H1 (cell line): ENCODE results near the gene FOXD2. TPM values are rescaled to one million over a fixed set of nuclear protein-coding genes. Genes with fewer than 3 reads are reported as not detected.

Source experiments
- CTCF ChIA-PET: fragments of 300-600 bp; sonication (Branson Sonifier 250); formaldehyde crosslinking; loops from one replicate; lab custom pipeline; 2021; ENCODE audit not compliant: partially characterized antibody; lab: Charles Lee
- POLR2A ChIA-PET: fragments of 300-600 bp; sonication (Branson Sonifier 250); formaldehyde crosslinking; loops from one replicate; lab custom pipeline; 2021; ENCODE audit warnings: inconsistent platforms; ENCODE audit not compliant: partially characterized antibody; lab: Charles Lee
- DNase-seq, 2 experiments: peaks; one replicate each; pipeline versions ENCODE4 v3.0.0 to v3.0.0-alpha.2; 2010 to 2022; ENCODE audit warnings: low spot score in 2 of 2, low read depth in 1 of 2, mixed read lengths in 1 of 2
- FAIRE-seq: peaks from 2 replicates; lab custom pipeline; 2011; peaks lifted over from hg19 to GRCh38; lab: Jason Lieb, UNC
- H2AFZ ChIP-seq: 2 replicates; pipeline ENCODE4 v1.8.1; 2012; ENCODE audit warnings: low read length, inconsistent platforms
- H2AK5ac ChIP-seq: 2 replicates; pipeline ENCODE4 v1.6.1; 2013; ENCODE audit warnings: low read depth, low read length
- H2BK120ac ChIP-seq: replicated peaks from 2 replicates; pipeline ENCODE3; 2013; ENCODE audit warnings: low read depth, low read length, inconsistent platforms
- H2BK12ac ChIP-seq: 2 replicates; pipeline ENCODE4 v1.6.1; 2013; ENCODE audit warnings: low read depth, low read length
- H2BK15ac ChIP-seq: 2 replicates; pipeline ENCODE4 v1.6.1; 2013; ENCODE audit warnings: low read length
- H2BK20ac ChIP-seq: 2 replicates; pipeline ENCODE4 v1.6.1; 2013; ENCODE audit warnings: low read length
- H2BK5ac ChIP-seq: 2 replicates; pipeline ENCODE4 v1.6.1; 2013; ENCODE audit warnings: low read depth, low read length
- H3K14ac ChIP-seq: 2 replicates; pipeline ENCODE4 v1.6.1; 2013; ENCODE audit warnings: inconsistent platforms; ENCODE audit not compliant: insufficient read length
- H3K18ac ChIP-seq: 2 replicates; pipeline ENCODE4 v1.6.1; 2013; ENCODE audit warnings: low read length; ENCODE audit errors: extremely low read depth
- H3K23ac ChIP-seq: 2 replicates; pipeline ENCODE4 v1.6.1; 2013; ENCODE audit warnings: inconsistent platforms; ENCODE audit not compliant: insufficient read length
- H3K23me2 ChIP-seq: 2 replicates; pipeline ENCODE4 v1.6.1; 2013; ENCODE audit warnings: low read depth, low read length
- H3K27ac ChIP-seq: 2 replicates; pipeline ENCODE4 v1.6.1; 2011; ENCODE audit warnings: low read depth, low read length, inconsistent platforms
- H3K27me3 ChIP-seq, 4 experiments: replicated peaks in 1 of 4; 1 replicate in 1 of 4; 2 replicates in 3 of 4; pipeline versions ENCODE4 v1.6.1 to v1.8.1; 2011 to 2013; ENCODE audit warnings: low read length in 3 of 4, mild to moderate bottlenecking in 3 of 4, inconsistent platforms in 2 of 4, mixed read lengths in 2 of 4, moderate library complexity in 1 of 4; ENCODE audit not compliant: control insufficient read depth in 3 of 4, insufficient read depth in 3 of 4; ENCODE audit errors: extremely low read depth in 1 of 4
- H3K36me3 ChIP-seq, 4 experiments: 2 replicates each; pipeline versions ENCODE4 v1.6.1 to v1.8.1; 2011 to 2013; ENCODE audit warnings: mild to moderate bottlenecking in 4 of 4, low read length in 3 of 4, moderate library complexity in 2 of 4, control low read depth in 1 of 4, inconsistent platforms in 1 of 4; ENCODE audit not compliant: insufficient read depth in 4 of 4, control insufficient read depth in 2 of 4
- H3K4ac ChIP-seq: replicated peaks from 2 replicates; pipeline ENCODE3; 2013; ENCODE audit warnings: low read length, low read depth, mixed read lengths, inconsistent platforms; ENCODE audit not compliant: insufficient read length
- H3K4me1 ChIP-seq, 4 experiments: replicated peaks in 1 of 4; 1 replicate in 1 of 4; 2 replicates in 3 of 4; pipeline versions ENCODE4 v1.6.1 to v1.8.1; 2011 to 2013; ENCODE audit warnings: low read length in 3 of 4, inconsistent platforms in 2 of 4, mixed read lengths in 1 of 4; ENCODE audit not compliant: insufficient read depth in 4 of 4, control insufficient read depth in 3 of 4
- H3K4me2 ChIP-seq, 2 experiments: 2 replicates each; pipeline versions ENCODE4 v1.6.1 to v1.8.1; 2011 to 2013; ENCODE audit warnings: low read depth in 2 of 2, low read length in 2 of 2, control low read depth in 1 of 2, inconsistent platforms in 1 of 2, mild to moderate bottlenecking in 1 of 2; ENCODE audit not compliant: insufficient read depth in 1 of 2
- H3K4me3 ChIP-seq, 4 experiments: fragments of 200-600, 300-600 bp in 1 of 4; sonication (generic), shearing (Covaris generic), sonication (Bioruptor Twin) in 1 of 4; 2 replicates each; pipeline versions ENCODE4 v1.5.1 to v1.8.1; 2011 to 2016; ENCODE audit warnings: low read length in 4 of 4, low read depth in 3 of 4, control low read depth in 2 of 4, inconsistent platforms in 2 of 4, mild to moderate bottlenecking in 2 of 4, mixed read lengths in 1 of 4, moderate library complexity in 1 of 4; ENCODE audit not compliant: insufficient read depth in 2 of 4; ENCODE audit errors: extremely low read depth in 1 of 4
- H3K56ac ChIP-seq: replicated peaks from 2 replicates; pipeline ENCODE3; 2013; ENCODE audit warnings: low read depth, mild to moderate bottlenecking, mixed read lengths, low read length, inconsistent platforms; ENCODE audit not compliant: insufficient read length
- H3K79me1 ChIP-seq: 2 replicates; pipeline ENCODE4 v1.6.1; 2013; ENCODE audit warnings: low read depth, low read length, control low read depth
- H3K79me2 ChIP-seq, 2 experiments: 2 replicates each; pipeline versions ENCODE4 v1.6.1 to v1.8.1; 2012 to 2013; ENCODE audit warnings: low read length in 2 of 2, mild to moderate bottlenecking in 2 of 2, inconsistent platforms in 1 of 2; ENCODE audit not compliant: insufficient read depth in 2 of 2, control insufficient read depth in 1 of 2
- H3K9ac ChIP-seq, 4 experiments: replicated peaks in 1 of 4; 1 replicate in 1 of 4; 2 replicates in 3 of 4; pipeline versions ENCODE4 v1.6.1 to v1.8.1; 2011 to 2013; ENCODE audit warnings: low read depth in 3 of 4, low read length in 3 of 4, control low read depth in 2 of 4, mild to moderate bottlenecking in 2 of 4, moderate library complexity in 2 of 4, inconsistent platforms in 1 of 4; ENCODE audit errors: extremely low read depth in 1 of 4
- H3K9me3 ChIP-seq, 2 experiments: 2 replicates each; pipeline versions ENCODE4 v1.6.1 to v1.8.1; 2012 to 2013; ENCODE audit warnings: mild to moderate bottlenecking in 2 of 2, moderate library complexity in 2 of 2, control low read depth in 1 of 2, inconsistent platforms in 1 of 2, low read depth in 1 of 2, low read length in 1 of 2, mixed read lengths in 1 of 2; ENCODE audit not compliant: insufficient read depth in 2 of 2
- H4K20me1 ChIP-seq, 2 experiments: replicated peaks in 1 of 2; 2 replicates each; pipeline versions ENCODE3 to v1.8.1; 2011 to 2013; ENCODE audit warnings: inconsistent platforms in 2 of 2, low read length in 2 of 2, mild to moderate bottlenecking in 1 of 2; ENCODE audit not compliant: insufficient read depth in 2 of 2, control insufficient read depth in 1 of 2
- H4K5ac ChIP-seq: 2 replicates; pipeline ENCODE4 v1.6.1; 2013; ENCODE audit warnings: low read length, low read depth, mixed read lengths, inconsistent platforms; ENCODE audit not compliant: insufficient read length
- H4K8ac ChIP-seq: 2 replicates; pipeline ENCODE4 v1.8.0; 2013; ENCODE audit warnings: mild to moderate bottlenecking, moderate library complexity, low read length, inconsistent platforms; ENCODE audit not compliant: insufficient read depth; ENCODE audit errors: extremely low read depth
- H4K91ac ChIP-seq: replicated peaks from 2 replicates; pipeline ENCODE3; 2013; ENCODE audit warnings: low read length, mixed read lengths, inconsistent platforms; ENCODE audit not compliant: insufficient read length
- BACH1 ChIP-seq: IDR thresholded peaks from 2 replicates; pipeline ENCODE4 v1.6.1; 2012; ENCODE audit warnings: low read length, improper control_type of control experiment
- BCL11A ChIP-seq, 2 experiments: IDR thresholded peaks; one replicate each; pipeline ENCODE4 v1.6.1; 2011; ENCODE audit warnings: low read depth in 2 of 2, low read length in 2 of 2, mild to moderate bottlenecking in 2 of 2
- GTF2F1 ChIP-seq: IDR thresholded peaks from 2 replicates; pipeline ENCODE4 v1.6.1; 2012; ENCODE audit warnings: low read depth, low read length, improper control_type of control experiment, borderline replicate concordance
- JUN ChIP-seq: IDR thresholded peaks from 2 replicates; pipeline ENCODE4 v1.6.1; 2011; ENCODE audit warnings: low read depth, mild to moderate bottlenecking, improper control_type of control experiment, low read length
- NANOG ChIP-seq: IDR thresholded peaks from 2 replicates; pipeline ENCODE4 v1.6.1; 2011; ENCODE audit warnings: low read length, low read depth, mild to moderate bottlenecking, inconsistent platforms; ENCODE audit not compliant: insufficient read depth, poor library complexity, severe bottlenecking
- NRF1 ChIP-seq: IDR thresholded peaks from 2 replicates; pipeline ENCODE4 v1.6.1; 2011; ENCODE audit warnings: mild to moderate bottlenecking, low read depth, low read length, improper control_type of control experiment
- SIN3A ChIP-seq, 2 experiments: IDR thresholded peaks in 1 of 2; conservative IDR thresholded peaks in 1 of 2; 2 replicates each; pipeline ENCODE4 v1.6.1; 2011 to 2012; ENCODE audit warnings: low read length in 2 of 2, improper control_type of control experiment in 1 of 2, low read depth in 1 of 2, mild to moderate bottlenecking in 1 of 2
- SIRT6 ChIP-seq: IDR thresholded peaks from one replicate; pipeline ENCODE4 v1.7.1; 2012; ENCODE audit warnings: low read length, inconsistent platforms
- SRF ChIP-seq: IDR thresholded peaks from 2 replicates; pipeline ENCODE4 v1.6.1; 2011; ENCODE audit warnings: mild to moderate bottlenecking, low read depth, low read length, moderate library complexity
- TAF1 ChIP-seq: IDR thresholded peaks from 2 replicates; pipeline ENCODE4 v1.6.1; 2011; ENCODE audit warnings: mild to moderate bottlenecking, low read depth, low read length
- TAF7 ChIP-seq: optimal IDR thresholded peaks from 2 replicates; pipeline ENCODE3; 2011; ENCODE audit warnings: low read depth, mild to moderate bottlenecking, inconsistent platforms, low read length, moderate library complexity, borderline replicate concordance
- WGBS, 2 experiments: shearing (Covaris generic) in 1 of 2; methylation state at CpG; one replicate each; pipeline versions ENCODE4 v1.1.6 to v1.1.7; 2013 to 2015; ENCODE audit warnings: low lambda C conversion rate in 2 of 2, mixed read lengths in 2 of 2, inconsistent platforms in 1 of 2, low coverage in 1 of 2, missing lambda C conversion rate in 1 of 2; ENCODE audit not compliant: insufficient replicate concordance in 2 of 2, insufficient coverage in 1 of 2, insufficient read length in 1 of 2; ENCODE audit errors: extremely low coverage in 1 of 2, missing lambda C conversion rate in 1 of 2; 5-methylcytosine and 5-hydroxymethylcytosine counted together
- polyA plus RNA-seq, 7 experiments: library from polyadenylated mRNA; depleted of rRNA in 3 of 7; stranded (reverse) in 5 of 7; unstranded in 2 of 7; fragments of >200 nt in 5 of 7; fragments of 200-250 nt in 2 of 7; gene quantifications; 1 replicate in 5 of 7; 2 replicates in 1 of 7; 4 replicates in 1 of 7; pipeline versions ENCODE4 v1.2.1 to v1.2.3, GENCODE V29; 2011 to 2013; ENCODE audit warnings: missing spikeins in 2 of 7, mixed read lengths in 2 of 7
- total RNA-seq: library from RNA; stranded (reverse); fragmentation: NEBNext Ultra II Directional; extraction: Animal tissue kit (Norgen Biotek cat#: 25700); gene quantifications from 2 replicates; pipeline ENCODE4 v1.2.1, GENCODE V29; 2021
- TF ChIP-seq, protein P1 (sequence below): IDR thresholded peaks from 2 replicates; pipeline ENCODE4 v1.6.1; 2012; ENCODE audit warnings: inconsistent platforms

Gene FOXD2
- total and polyA plus RNA-seq, 2 of the 8 experiments (the other 6 are each of a cell fraction or from before 2014, with no cell fraction given), result not detected

DNA sequence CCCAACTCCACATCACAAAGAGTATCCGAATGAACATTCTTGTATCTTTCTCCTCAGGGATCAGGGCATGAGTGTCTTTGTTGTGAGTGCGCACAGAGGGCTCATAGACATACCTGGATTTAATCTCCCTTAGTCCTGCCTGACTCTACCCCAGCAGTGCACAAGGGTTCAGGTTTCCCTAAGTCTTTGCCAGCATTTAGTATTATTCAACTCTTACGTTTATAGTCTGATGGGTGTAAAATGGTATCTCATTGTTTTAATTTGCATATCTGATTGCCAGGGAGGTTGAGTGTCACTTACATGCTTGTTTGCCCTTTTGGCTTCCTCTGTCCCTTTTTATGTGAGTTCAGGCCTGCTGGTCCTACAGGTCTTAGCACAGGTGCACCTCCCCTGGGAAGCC, 49.5 kb downstream of the FOXD2 start:
- no peaks in the 10 kb centered on the region for H4K20me1 ChIP-seq
- peaks cover 0 to 3% (median 0%) of the 10 kb centered on the region in 4 experiments; a peak in 1 of 7 replicates for H3K27me3 ChIP-seq
- TF ChIP-seq NANOG (no peak), GTF2F1 (no peak), JUN (no peak), BCL11A (IDR thresholded peaks at IDR 0.05; ENCODE audit: low read depth in 2 of 2, low read length in 2 of 2) (no peak), NRF1 (no peak), BACH1 (no peak), SIN3A (conservative IDR thresholded peaks at IDR 0.05 in 1 of 2, IDR thresholded peaks at IDR 0.05 in 1 of 2; ENCODE audit: low read depth in 1 of 2, low read length in 2 of 2) (no peak), SIRT6 (no peak), TAF7 (no peak), SRF (no peak), TAF1 (no peak)
- TF ChIP-seq, protein P1, sequence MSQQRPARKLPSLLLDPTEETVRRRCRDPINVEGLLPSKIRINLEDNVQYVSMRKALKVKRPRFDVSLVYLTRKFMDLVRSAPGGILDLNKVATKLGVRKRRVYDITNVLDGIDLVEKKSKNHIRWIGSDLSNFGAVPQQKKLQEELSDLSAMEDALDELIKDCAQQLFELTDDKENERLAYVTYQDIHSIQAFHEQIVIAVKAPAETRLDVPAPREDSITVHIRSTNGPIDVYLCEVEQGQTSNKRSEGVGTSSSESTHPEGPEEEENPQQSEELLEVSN, result no peak

More for the DNA sequence above, 49.5 kb downstream of the FOXD2 start:
- H4K8ac ChIP-seq, result no peak overlapping the region
- no peak overlapping the region for H4K91ac ChIP-seq
- H3K14ac ChIP-seq, result no peak overlapping the region
- no peaks in the 10 kb centered on the region for H3K9me3 ChIP-seq
- H3K4me3 ChIP-seq, result no peak overlapping the region
- no peak overlapping the region for H3K18ac ChIP-seq
- H3K4ac ChIP-seq, result no peak overlapping the region
- no peak overlapping the region for H2BK120ac ChIP-seq
- H4K5ac ChIP-seq, result no peak overlapping the region
- WGBS, 2 experiments, result 97% methylated on average over 3 of the region's 3 CpGs; no CpG with 5 or more reads in 1 of the 2 experiments
- DNase-seq (no peak), FAIRE-seq (no peak)
- no peak overlapping the region for H2BK20ac ChIP-seq
- H2BK12ac ChIP-seq, result no peak overlapping the region
- H3K9ac ChIP-seq, result no peak overlapping the region
- H3K56ac ChIP-seq, result no peak overlapping the region
- no peaks in the 10 kb centered on the region for H3K4me1 ChIP-seq
- no peak overlapping the region for H2BK5ac ChIP-seq
- no peaks in the 10 kb centered on the region for H3K79me2 ChIP-seq
- no peaks in the 10 kb centered on the region; the same call in 1 of the 2 replicates for H3K23me2 ChIP-seq
- H3K4me2 ChIP-seq, result no peak overlapping the region
- no peak overlapping the region for H3K23ac ChIP-seq
- no peaks in the 10 kb centered on the region for H3K36me3 ChIP-seq
- POLR2A ChIA-PET, result no interaction called here
- H3K27ac ChIP-seq, result no peak overlapping the region
- H2AFZ ChIP-seq, result no peak overlapping the region
- no peak overlapping the region for H2BK15ac ChIP-seq
- H3K79me1 ChIP-seq, result no peaks in the 10 kb centered on the region
- CTCF ChIA-PET, result interaction anchor here (1.9 kb wide), 2 partner anchors 37 to 239 kb away, joined by 7 read pairs; no protein-coding TSS in a partner anchor
- no peak overlapping the region for H2AK5ac ChIP-seq
